H1 (cell line): ENCODE measurements around the gene GCH1. TPM values are rescaled to one million over a fixed set of nuclear protein-coding genes. Genes with fewer than 3 reads are reported as not detected.

Source experiments
- CTCF ChIA-PET: fragments of 300-600 bp; sonication (Branson Sonifier 250); formaldehyde crosslinking; loops from one replicate; lab custom pipeline; 2021; ENCODE audit not compliant: partially characterized antibody; lab: Charles Lee
- POLR2A ChIA-PET: fragments of 300-600 bp; sonication (Branson Sonifier 250); formaldehyde crosslinking; loops from one replicate; lab custom pipeline; 2021; ENCODE audit warnings: inconsistent platforms; ENCODE audit not compliant: partially characterized antibody; lab: Charles Lee
- DNase-seq, 2 experiments: peaks; one replicate each; pipeline versions ENCODE4 v3.0.0 to v3.0.0-alpha.2; 2010 to 2022; ENCODE audit warnings: low spot score in 2 of 2, low read depth in 1 of 2, mixed read lengths in 1 of 2
- FAIRE-seq: peaks from 2 replicates; lab custom pipeline; 2011; peaks lifted over from hg19 to GRCh38; lab: Jason Lieb, UNC
- H2AFZ ChIP-seq: 2 replicates; pipeline ENCODE4 v1.8.1; 2012; ENCODE audit warnings: low read length, inconsistent platforms
- H2AK5ac ChIP-seq: 2 replicates; pipeline ENCODE4 v1.6.1; 2013; ENCODE audit warnings: low read depth, low read length
- H2BK120ac ChIP-seq: replicated peaks from 2 replicates; pipeline ENCODE3; 2013; ENCODE audit warnings: low read depth, low read length, inconsistent platforms
- H2BK12ac ChIP-seq: 2 replicates; pipeline ENCODE4 v1.6.1; 2013; ENCODE audit warnings: low read depth, low read length
- H2BK15ac ChIP-seq: 2 replicates; pipeline ENCODE4 v1.6.1; 2013; ENCODE audit warnings: low read length
- H2BK20ac ChIP-seq: 2 replicates; pipeline ENCODE4 v1.6.1; 2013; ENCODE audit warnings: low read length
- H2BK5ac ChIP-seq: 2 replicates; pipeline ENCODE4 v1.6.1; 2013; ENCODE audit warnings: low read depth, low read length
- H3K14ac ChIP-seq: 2 replicates; pipeline ENCODE4 v1.6.1; 2013; ENCODE audit warnings: inconsistent platforms; ENCODE audit not compliant: insufficient read length
- H3K18ac ChIP-seq: 2 replicates; pipeline ENCODE4 v1.6.1; 2013; ENCODE audit warnings: low read length; ENCODE audit errors: extremely low read depth
- H3K23ac ChIP-seq: 2 replicates; pipeline ENCODE4 v1.6.1; 2013; ENCODE audit warnings: inconsistent platforms; ENCODE audit not compliant: insufficient read length
- H3K23me2 ChIP-seq: 2 replicates; pipeline ENCODE4 v1.6.1; 2013; ENCODE audit warnings: low read depth, low read length
- H3K27ac ChIP-seq: 2 replicates; pipeline ENCODE4 v1.6.1; 2011; ENCODE audit warnings: low read depth, low read length, inconsistent platforms
- H3K27me3 ChIP-seq, 4 experiments: replicated peaks in 1 of 4; 1 replicate in 1 of 4; 2 replicates in 3 of 4; pipeline versions ENCODE4 v1.6.1 to v1.8.1; 2011 to 2013; ENCODE audit warnings: low read length in 3 of 4, mild to moderate bottlenecking in 3 of 4, inconsistent platforms in 2 of 4, mixed read lengths in 2 of 4, moderate library complexity in 1 of 4; ENCODE audit not compliant: control insufficient read depth in 3 of 4, insufficient read depth in 3 of 4; ENCODE audit errors: extremely low read depth in 1 of 4
- H3K36me3 ChIP-seq, 4 experiments: 2 replicates each; pipeline versions ENCODE4 v1.6.1 to v1.8.1; 2011 to 2013; ENCODE audit warnings: mild to moderate bottlenecking in 4 of 4, low read length in 3 of 4, moderate library complexity in 2 of 4, control low read depth in 1 of 4, inconsistent platforms in 1 of 4; ENCODE audit not compliant: insufficient read depth in 4 of 4, control insufficient read depth in 2 of 4
- H3K4ac ChIP-seq: replicated peaks from 2 replicates; pipeline ENCODE3; 2013; ENCODE audit warnings: low read length, low read depth, mixed read lengths, inconsistent platforms; ENCODE audit not compliant: insufficient read length
- H3K4me1 ChIP-seq, 4 experiments: replicated peaks in 1 of 4; 1 replicate in 1 of 4; 2 replicates in 3 of 4; pipeline versions ENCODE4 v1.6.1 to v1.8.1; 2011 to 2013; ENCODE audit warnings: low read length in 3 of 4, inconsistent platforms in 2 of 4, mixed read lengths in 1 of 4; ENCODE audit not compliant: insufficient read depth in 4 of 4, control insufficient read depth in 3 of 4
- H3K4me2 ChIP-seq, 2 experiments: 2 replicates each; pipeline versions ENCODE4 v1.6.1 to v1.8.1; 2011 to 2013; ENCODE audit warnings: low read depth in 2 of 2, low read length in 2 of 2, control low read depth in 1 of 2, inconsistent platforms in 1 of 2, mild to moderate bottlenecking in 1 of 2; ENCODE audit not compliant: insufficient read depth in 1 of 2
- H3K4me3 ChIP-seq, 4 experiments: fragments of 200-600, 300-600 bp in 1 of 4; sonication (generic), shearing (Covaris generic), sonication (Bioruptor Twin) in 1 of 4; 2 replicates each; pipeline versions ENCODE4 v1.5.1 to v1.8.1; 2011 to 2016; ENCODE audit warnings: low read length in 4 of 4, low read depth in 3 of 4, control low read depth in 2 of 4, inconsistent platforms in 2 of 4, mild to moderate bottlenecking in 2 of 4, mixed read lengths in 1 of 4, moderate library complexity in 1 of 4; ENCODE audit not compliant: insufficient read depth in 2 of 4; ENCODE audit errors: extremely low read depth in 1 of 4
- H3K56ac ChIP-seq: replicated peaks from 2 replicates; pipeline ENCODE3; 2013; ENCODE audit warnings: low read depth, mild to moderate bottlenecking, mixed read lengths, low read length, inconsistent platforms; ENCODE audit not compliant: insufficient read length
- H3K79me1 ChIP-seq: 2 replicates; pipeline ENCODE4 v1.6.1; 2013; ENCODE audit warnings: low read depth, low read length, control low read depth
- H3K79me2 ChIP-seq, 2 experiments: 2 replicates each; pipeline versions ENCODE4 v1.6.1 to v1.8.1; 2012 to 2013; ENCODE audit warnings: low read length in 2 of 2, mild to moderate bottlenecking in 2 of 2, inconsistent platforms in 1 of 2; ENCODE audit not compliant: insufficient read depth in 2 of 2, control insufficient read depth in 1 of 2
- H3K9ac ChIP-seq, 4 experiments: replicated peaks in 1 of 4; 1 replicate in 1 of 4; 2 replicates in 3 of 4; pipeline versions ENCODE4 v1.6.1 to v1.8.1; 2011 to 2013; ENCODE audit warnings: low read depth in 3 of 4, low read length in 3 of 4, control low read depth in 2 of 4, mild to moderate bottlenecking in 2 of 4, moderate library complexity in 2 of 4, inconsistent platforms in 1 of 4; ENCODE audit errors: extremely low read depth in 1 of 4
- H3K9me3 ChIP-seq, 2 experiments: 2 replicates each; pipeline versions ENCODE4 v1.6.1 to v1.8.1; 2012 to 2013; ENCODE audit warnings: mild to moderate bottlenecking in 2 of 2, moderate library complexity in 2 of 2, control low read depth in 1 of 2, inconsistent platforms in 1 of 2, low read depth in 1 of 2, low read length in 1 of 2, mixed read lengths in 1 of 2; ENCODE audit not compliant: insufficient read depth in 2 of 2
- H4K20me1 ChIP-seq, 2 experiments: replicated peaks in 1 of 2; 2 replicates each; pipeline versions ENCODE3 to v1.8.1; 2011 to 2013; ENCODE audit warnings: inconsistent platforms in 2 of 2, low read length in 2 of 2, mild to moderate bottlenecking in 1 of 2; ENCODE audit not compliant: insufficient read depth in 2 of 2, control insufficient read depth in 1 of 2
- H4K5ac ChIP-seq: 2 replicates; pipeline ENCODE4 v1.6.1; 2013; ENCODE audit warnings: low read length, low read depth, mixed read lengths, inconsistent platforms; ENCODE audit not compliant: insufficient read length
- H4K8ac ChIP-seq: 2 replicates; pipeline ENCODE4 v1.8.0; 2013; ENCODE audit warnings: mild to moderate bottlenecking, moderate library complexity, low read length, inconsistent platforms; ENCODE audit not compliant: insufficient read depth; ENCODE audit errors: extremely low read depth
- H4K91ac ChIP-seq: replicated peaks from 2 replicates; pipeline ENCODE3; 2013; ENCODE audit warnings: low read length, mixed read lengths, inconsistent platforms; ENCODE audit not compliant: insufficient read length
- GABPA ChIP-seq: IDR thresholded peaks from 2 replicates; pipeline ENCODE4 v1.6.1; 2011; ENCODE audit warnings: mild to moderate bottlenecking, low read length, moderate library complexity, borderline replicate concordance; ENCODE audit not compliant: insufficient read depth
- RFX5 ChIP-seq: IDR thresholded peaks from 2 replicates; pipeline ENCODE4 v1.6.1; 2011; ENCODE audit warnings: low read depth, low read length, improper control_type of control experiment, borderline replicate concordance
- RXRA ChIP-seq: IDR thresholded peaks from 2 replicates; pipeline ENCODE4 v1.6.1; 2011; ENCODE audit warnings: low read depth, mild to moderate bottlenecking, low read length, moderate library complexity; ENCODE audit not compliant: insufficient read depth
- TCF12 ChIP-seq: IDR thresholded peaks from 2 replicates; pipeline ENCODE4 v1.6.1; 2011; ENCODE audit warnings: low read depth, mild to moderate bottlenecking, low read length
- TEAD4 ChIP-seq: IDR thresholded peaks from 2 replicates; pipeline ENCODE4 v1.6.1; 2012; ENCODE audit warnings: low read depth, low read length, inconsistent platforms, mixed read lengths
- WGBS, 2 experiments: shearing (Covaris generic) in 1 of 2; methylation state at CpG; one replicate each; pipeline versions ENCODE4 v1.1.6 to v1.1.7; 2013 to 2015; ENCODE audit warnings: low lambda C conversion rate in 2 of 2, mixed read lengths in 2 of 2, inconsistent platforms in 1 of 2, low coverage in 1 of 2, missing lambda C conversion rate in 1 of 2; ENCODE audit not compliant: insufficient replicate concordance in 2 of 2, insufficient coverage in 1 of 2, insufficient read length in 1 of 2; ENCODE audit errors: extremely low coverage in 1 of 2, missing lambda C conversion rate in 1 of 2; 5-methylcytosine and 5-hydroxymethylcytosine counted together
- polyA plus RNA-seq, 7 experiments: library from polyadenylated mRNA; depleted of rRNA in 3 of 7; stranded (reverse) in 5 of 7; unstranded in 2 of 7; fragments of >200 nt in 5 of 7; fragments of 200-250 nt in 2 of 7; gene quantifications; 1 replicate in 5 of 7; 2 replicates in 1 of 7; 4 replicates in 1 of 7; pipeline versions ENCODE4 v1.2.1 to v1.2.3, GENCODE V29; 2011 to 2013; ENCODE audit warnings: missing spikeins in 2 of 7, mixed read lengths in 2 of 7
- total RNA-seq: library from RNA; stranded (reverse); fragmentation: NEBNext Ultra II Directional; extraction: Animal tissue kit (Norgen Biotek cat#: 25700); gene quantifications from 2 replicates; pipeline ENCODE4 v1.2.1, GENCODE V29; 2021
- TF ChIP-seq, protein P1 (sequence below): IDR thresholded peaks from 2 replicates; pipeline ENCODE4 v1.6.1; 2011; ENCODE audit warnings: low read depth, mild to moderate bottlenecking, low read length; ENCODE audit not compliant: insufficient read depth
- TF ChIP-seq, protein P2 (sequence below), 3 experiments: IDR thresholded peaks; 1 replicate in 2 of 3; 2 replicates in 1 of 3; pipeline versions ENCODE4 v1.5.1 to v1.6.1; 2011; ENCODE audit warnings: low read length in 3 of 3, mild to moderate bottlenecking in 3 of 3, inconsistent platforms in 2 of 3, low read depth in 1 of 3, moderate library complexity in 1 of 3; ENCODE audit not compliant: insufficient read depth in 1 of 3; ENCODE audit errors: control extremely low read depth in 1 of 3
- TF ChIP-seq, protein P3 (sequence below): IDR thresholded peaks from 2 replicates; pipeline ENCODE4 v1.6.1; 2011; ENCODE audit warnings: low read length, improper control_type of control experiment

The GCH1 gene
- total and polyA plus RNA-seq, 2 of the 8 experiments (the other 6 are each of a cell fraction or from before 2014, with no cell fraction given): 7.3 to 7.9 TPM

DNA sequence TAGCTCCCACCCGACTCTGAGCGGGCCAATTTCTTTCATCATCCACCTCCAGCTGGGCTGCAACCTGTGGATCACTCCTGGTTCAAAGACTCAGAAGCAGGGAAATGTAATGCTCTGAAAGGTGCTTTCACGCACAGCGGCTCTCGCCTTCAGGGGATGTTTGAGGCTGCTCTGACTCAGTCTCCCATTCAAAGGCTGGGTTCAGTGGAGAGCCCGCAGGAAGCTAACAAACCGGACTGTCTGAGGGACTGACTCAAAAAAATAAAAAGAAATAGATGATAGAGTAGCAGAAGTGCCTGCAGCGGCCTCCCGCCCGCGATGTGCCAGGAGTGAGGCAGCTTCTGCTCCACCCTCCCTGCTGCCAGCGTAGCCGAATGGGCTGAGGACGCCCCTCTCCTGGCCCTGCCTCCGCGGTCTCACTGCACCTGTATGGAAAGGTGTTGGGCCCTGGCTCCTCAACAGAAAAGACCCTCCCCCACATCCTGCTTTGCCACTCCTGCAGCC lies 98.0 kb downstream of the GCH1 start:
- H2BK12ac ChIP-seq: peak overlapping the region; percentile 88; the same call in 1 of the 2 replicates
- no peak overlapping the region for H4K8ac ChIP-seq
- H3K79me2 ChIP-seq: no peaks in the 10 kb centered on the region
- H3K23me2 ChIP-seq: no peaks in the 10 kb centered on the region
- no peak overlapping the region for H3K23ac ChIP-seq
- no peak overlapping the region for H3K27ac ChIP-seq
- no peak overlapping the region for H2BK5ac ChIP-seq
- H3K56ac ChIP-seq: no peak overlapping the region
- H4K91ac ChIP-seq: no peak overlapping the region
- no peak overlapping the region for H4K5ac ChIP-seq
- H3K9me3 ChIP-seq: no peaks in the 10 kb centered on the region
- no peak overlapping the region for H3K4ac ChIP-seq
- no peak overlapping the region for H3K9ac ChIP-seq
- H2BK15ac ChIP-seq: 0 out of 2 replicates have a peak overlapping the region, but pooled peaks have one; percentile 53
- H2BK120ac ChIP-seq: no peak overlapping the region
- H2BK20ac ChIP-seq: no peak overlapping the region
- 0 out of 2 replicates have a peak overlapping the region, but pooled peaks have one; percentile 20 for H2AFZ ChIP-seq
- no peaks in the 10 kb centered on the region for H3K79me1 ChIP-seq
- no peak overlapping the region for H3K4me3 ChIP-seq
- 77% methylated on average over 16 of the region's 16 CpGs; no CpG with 5 or more reads in 1 of the 2 experiments for WGBS, 2 experiments
- FAIRE-seq (no peak), DNase-seq (peak in 1 of 2 experiments; percentile 55)
- ChIA-PET CTCF (interaction anchor here (0.8 to 8.3 kb wide), 22 partner anchors 9 to 475 kb away, joined by 3 to 86 read pairs (median 6); partner anchors contain the start of gene SAMD4A), POLR2A (interaction anchor here (0.6 to 2.3 kb wide), 7 partner anchors 11 to 247 kb away, joined by 3 to 8 read pairs (median 3); partner anchors contain the start of gene SAMD4A)
- no peak overlapping the region for H3K18ac ChIP-seq
- H3K14ac ChIP-seq: no peak overlapping the region
- no peaks in the 10 kb centered on the region; a peak in 1 of 7 replicates for H3K27me3 ChIP-seq
- no peaks in the 10 kb centered on the region for H3K36me3 ChIP-seq
- peaks cover 2 to 15% (median 8%) of the 10 kb centered on the region in 4 experiments; a peak in 5 of 7 replicates for H3K4me1 ChIP-seq
- 0 out of 2 replicates have a peak overlapping the region, but pooled peaks have one; percentile 19 for H2AK5ac ChIP-seq
- peaks cover 0 to 3% of the 10 kb centered on the region in 2 experiments for H4K20me1 ChIP-seq
- no peak overlapping the region for H3K4me2 ChIP-seq
- TF ChIP-seq GABPA (no peak), RXRA (no peak), RFX5 (no peak), TEAD4 (no peak), TCF12 (no peak)
- TF ChIP-seq, protein P1, sequence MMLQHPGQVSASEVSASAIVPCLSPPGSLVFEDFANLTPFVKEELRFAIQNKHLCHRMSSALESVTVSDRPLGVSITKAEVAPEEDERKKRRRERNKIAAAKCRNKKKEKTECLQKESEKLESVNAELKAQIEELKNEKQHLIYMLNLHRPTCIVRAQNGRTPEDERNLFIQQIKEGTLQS: no peak
- TF ChIP-seq, protein P2, sequence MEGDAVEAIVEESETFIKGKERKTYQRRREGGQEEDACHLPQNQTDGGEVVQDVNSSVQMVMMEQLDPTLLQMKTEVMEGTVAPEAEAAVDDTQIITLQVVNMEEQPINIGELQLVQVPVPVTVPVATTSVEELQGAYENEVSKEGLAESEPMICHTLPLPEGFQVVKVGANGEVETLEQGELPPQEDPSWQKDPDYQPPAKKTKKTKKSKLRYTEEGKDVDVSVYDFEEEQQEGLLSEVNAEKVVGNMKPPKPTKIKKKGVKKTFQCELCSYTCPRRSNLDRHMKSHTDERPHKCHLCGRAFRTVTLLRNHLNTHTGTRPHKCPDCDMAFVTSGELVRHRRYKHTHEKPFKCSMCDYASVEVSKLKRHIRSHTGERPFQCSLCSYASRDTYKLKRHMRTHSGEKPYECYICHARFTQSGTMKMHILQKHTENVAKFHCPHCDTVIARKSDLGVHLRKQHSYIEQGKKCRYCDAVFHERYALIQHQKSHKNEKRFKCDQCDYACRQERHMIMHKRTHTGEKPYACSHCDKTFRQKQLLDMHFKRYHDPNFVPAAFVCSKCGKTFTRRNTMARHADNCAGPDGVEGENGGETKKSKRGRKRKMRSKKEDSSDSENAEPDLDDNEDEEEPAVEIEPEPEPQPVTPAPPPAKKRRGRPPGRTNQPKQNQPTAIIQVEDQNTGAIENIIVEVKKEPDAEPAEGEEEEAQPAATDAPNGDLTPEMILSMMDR (IDR thresholded peaks at IDR 0.05; ENCODE audit: control extremely low read depth in 1 of 3, insufficient read depth in 1 of 3, low read depth in 1 of 3, low read length in 3 of 3): no peak
- TF ChIP-seq, protein P3, sequence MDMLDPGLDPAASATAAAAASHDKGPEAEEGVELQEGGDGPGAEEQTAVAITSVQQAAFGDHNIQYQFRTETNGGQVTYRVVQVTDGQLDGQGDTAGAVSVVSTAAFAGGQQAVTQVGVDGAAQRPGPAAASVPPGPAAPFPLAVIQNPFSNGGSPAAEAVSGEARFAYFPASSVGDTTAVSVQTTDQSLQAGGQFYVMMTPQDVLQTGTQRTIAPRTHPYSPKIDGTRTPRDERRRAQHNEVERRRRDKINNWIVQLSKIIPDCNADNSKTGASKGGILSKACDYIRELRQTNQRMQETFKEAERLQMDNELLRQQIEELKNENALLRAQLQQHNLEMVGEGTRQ: no peak
